ENCODE data around the gene RXFP1.

DNA sequence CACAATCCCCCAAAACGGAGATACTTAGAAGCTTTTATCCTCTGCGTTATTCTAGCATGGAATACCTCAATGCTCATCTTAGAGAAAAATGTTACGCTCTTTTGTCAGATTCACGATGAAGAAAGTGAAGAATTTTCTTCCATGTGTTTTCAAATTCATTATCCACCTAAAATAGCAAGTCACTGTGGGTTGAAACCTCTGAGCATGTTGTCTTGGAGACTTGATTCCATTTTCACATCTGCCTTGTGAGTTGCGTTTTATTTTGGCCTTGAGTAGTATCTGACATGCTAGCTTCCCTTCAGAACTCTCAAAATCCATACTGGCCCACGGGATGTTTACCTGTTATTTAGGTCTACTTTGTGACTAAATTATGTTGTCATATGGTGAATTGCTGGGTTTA lies 83.7 kb downstream of the RXFP1 start:
- TF ChIP-seq, protein P1, sequence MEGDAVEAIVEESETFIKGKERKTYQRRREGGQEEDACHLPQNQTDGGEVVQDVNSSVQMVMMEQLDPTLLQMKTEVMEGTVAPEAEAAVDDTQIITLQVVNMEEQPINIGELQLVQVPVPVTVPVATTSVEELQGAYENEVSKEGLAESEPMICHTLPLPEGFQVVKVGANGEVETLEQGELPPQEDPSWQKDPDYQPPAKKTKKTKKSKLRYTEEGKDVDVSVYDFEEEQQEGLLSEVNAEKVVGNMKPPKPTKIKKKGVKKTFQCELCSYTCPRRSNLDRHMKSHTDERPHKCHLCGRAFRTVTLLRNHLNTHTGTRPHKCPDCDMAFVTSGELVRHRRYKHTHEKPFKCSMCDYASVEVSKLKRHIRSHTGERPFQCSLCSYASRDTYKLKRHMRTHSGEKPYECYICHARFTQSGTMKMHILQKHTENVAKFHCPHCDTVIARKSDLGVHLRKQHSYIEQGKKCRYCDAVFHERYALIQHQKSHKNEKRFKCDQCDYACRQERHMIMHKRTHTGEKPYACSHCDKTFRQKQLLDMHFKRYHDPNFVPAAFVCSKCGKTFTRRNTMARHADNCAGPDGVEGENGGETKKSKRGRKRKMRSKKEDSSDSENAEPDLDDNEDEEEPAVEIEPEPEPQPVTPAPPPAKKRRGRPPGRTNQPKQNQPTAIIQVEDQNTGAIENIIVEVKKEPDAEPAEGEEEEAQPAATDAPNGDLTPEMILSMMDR (IDR thresholded peaks at IDR 0.05; ENCODE audit: low read depth, low read length, poor library complexity, severe bottlenecking) = no peak
- TF ChIP-seq EZH2phosphoT487 (IDR thresholded peaks at IDR 0.05; ENCODE audit: borderline replicate concordance, low read length) = no peak

All from DOHH2 (cell line).